HUES6 (cell line): ENCODE measurements around the gene MIPOL1.
A peak's percentile ranks its signal among the peaks of the same experiment; 100 is the strongest.

Experiments
- H3K27ac ChIP-seq: 2 replicates; pipeline ENCODE4 v1.7.0; 2013; ENCODE audit warnings: low read depth, mild to moderate bottlenecking, low read length, inconsistent platforms
- H3K27me3 ChIP-seq: 2 replicates; pipeline ENCODE4 v1.6.1; 2013; ENCODE audit warnings: low read length; ENCODE audit not compliant: control insufficient read depth, insufficient read depth
- H3K36me3 ChIP-seq: 2 replicates; pipeline ENCODE4 v1.6.1; 2013; ENCODE audit warnings: low read length; ENCODE audit not compliant: control insufficient read depth, insufficient read depth
- H3K4me1 ChIP-seq: 2 replicates; pipeline ENCODE4 v1.6.1; 2013; ENCODE audit warnings: low read length; ENCODE audit not compliant: control insufficient read depth, insufficient read depth
- H3K4me3 ChIP-seq: 2 replicates; pipeline ENCODE4 v1.5.1; 2013; ENCODE audit warnings: low read depth, low read length
- H3K9ac ChIP-seq: one replicate; pipeline ENCODE4 v1.6.1; 2013; ENCODE audit warnings: mild to moderate bottlenecking, low read length
- H3K9me3 ChIP-seq: 2 replicates; pipeline ENCODE4 v1.6.1; 2013; ENCODE audit warnings: low read depth, low read length; ENCODE audit not compliant: control insufficient read depth, insufficient read depth

MIPOL1 gene

GRCh38 chr14:37598747-37599506, 401.2 kb downstream of the MIPOL1 start:
- Histone ChIP-seq H3K9me3 (no peaks in the 10 kb centered on the region), H3K9ac (no peak overlapping the region), H3K36me3 (no peaks in the 10 kb centered on the region), H3K4me1 (peaks cover 16% of the 10 kb centered on the region), H3K27ac (no peak overlapping the region), H3K4me3 (peak overlapping the region; percentile 55), H3K27me3 (peaks cover 100% of the 10 kb centered on the region)

DNA sequence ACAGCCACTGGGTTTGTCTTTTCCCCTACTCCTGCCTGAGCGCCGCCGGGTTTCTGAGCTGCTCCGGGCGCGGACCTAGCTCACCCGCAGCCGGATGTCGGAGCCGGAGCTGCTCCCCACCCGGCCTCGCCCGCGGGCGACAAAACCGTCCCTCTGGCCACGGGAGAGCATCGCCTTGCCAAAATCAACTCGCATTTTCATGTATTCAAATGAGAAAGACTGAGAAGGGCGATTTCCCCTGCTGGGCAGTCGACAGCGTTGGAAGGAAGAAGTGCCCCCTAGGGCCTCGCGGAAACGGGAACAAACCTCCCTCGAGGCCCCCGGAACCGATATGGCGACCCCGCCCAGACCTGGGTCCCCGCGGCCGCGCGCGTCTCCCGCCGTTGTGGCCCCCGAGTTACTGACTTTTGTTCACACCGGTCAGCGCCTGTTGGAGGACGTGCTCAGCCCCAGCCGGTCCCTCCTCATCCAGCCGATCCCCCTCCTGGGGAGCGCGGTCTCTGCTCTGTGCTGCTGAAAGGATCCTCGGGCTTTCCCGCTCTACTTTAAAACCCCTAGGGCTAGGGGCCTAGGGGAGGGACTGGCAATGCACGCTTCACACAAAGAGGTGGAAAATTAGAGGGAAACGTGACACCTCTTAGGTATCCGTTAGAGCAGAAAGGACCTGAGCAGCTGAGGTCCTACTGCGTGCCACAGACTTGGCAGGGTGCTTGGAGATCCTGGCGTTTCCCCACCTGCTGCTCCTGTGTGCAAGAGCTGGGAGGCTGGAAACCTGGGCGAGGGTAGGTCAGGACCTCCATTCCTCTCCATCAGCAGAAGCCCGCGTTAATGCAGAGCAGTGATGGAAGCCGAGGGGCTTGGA, 402.0 kb downstream of the MIPOL1 start:
- no peaks in the 10 kb centered on the region for H3K36me3 ChIP-seq
- peaks cover 100% of the 10 kb centered on the region for H3K27me3 ChIP-seq
- H3K9me3 ChIP-seq: no peaks in the 10 kb centered on the region
- H3K27ac ChIP-seq: no peak overlapping the region
- H3K4me3 ChIP-seq: peak overlapping the region; percentile 55
- H3K4me1 ChIP-seq: peaks cover 16% of the 10 kb centered on the region
- H3K9ac ChIP-seq: peak overlapping the region; percentile 9

GRCh38 chr14:37600880-37601741, 403.4 kb downstream of the MIPOL1 start:
- Histone ChIP-seq H3K4me3 (no peak overlapping the region), H3K9me3 (no peaks in the 10 kb centered on the region), H3K36me3 (no peaks in the 10 kb centered on the region), H3K9ac (no peak overlapping the region), H3K27ac (no peak overlapping the region), H3K27me3 (peaks cover 100% of the 10 kb centered on the region), H3K4me1 (peaks cover 16% of the 10 kb centered on the region)

GRCh38 chr14:37601865-37602264, 404.1 kb downstream of the MIPOL1 start:
- H3K36me3 ChIP-seq: no peaks in the 10 kb centered on the region
- no peak overlapping the region for H3K9ac ChIP-seq
- no peaks in the 10 kb centered on the region for H3K9me3 ChIP-seq
- H3K4me3 ChIP-seq: no peak overlapping the region
- peaks cover 16% of the 10 kb centered on the region for H3K4me1 ChIP-seq
- peaks cover 100% of the 10 kb centered on the region for H3K27me3 ChIP-seq
- H3K27ac ChIP-seq: no peak overlapping the region
